GM21390 (cell line): ENCODE measurements around the gene PHLDB3.

Source experiments
- ATAC-seq: cut with Tn5 transposase; IDR thresholded peaks from one replicate; pipeline ENCODE4 v1.9.1; 2021; ENCODE audit not compliant: unreplicated experiment

The PHLDB3 gene

DNA sequence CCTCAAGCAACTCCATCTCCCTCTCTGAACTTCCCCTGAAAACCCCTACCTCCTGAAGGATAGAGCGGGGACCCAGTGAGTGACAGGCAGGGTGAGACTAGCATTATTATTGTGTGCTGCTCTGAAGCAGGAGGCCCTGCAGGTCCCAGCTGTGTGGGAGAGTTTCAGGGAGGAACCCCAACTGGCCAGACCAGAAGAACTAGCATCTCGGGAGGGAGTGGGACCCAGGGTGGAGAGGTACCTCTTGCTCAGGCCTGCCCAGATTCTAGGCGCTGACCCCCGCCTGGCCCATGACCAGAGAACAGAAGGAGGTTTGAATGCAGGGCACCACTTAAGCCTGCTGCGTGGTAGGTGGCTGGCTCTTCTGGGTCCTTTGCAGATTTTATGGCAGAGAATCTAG lies 33.5 kb downstream of the PHLDB3 start:
- no peak for ATAC-seq

DNA sequence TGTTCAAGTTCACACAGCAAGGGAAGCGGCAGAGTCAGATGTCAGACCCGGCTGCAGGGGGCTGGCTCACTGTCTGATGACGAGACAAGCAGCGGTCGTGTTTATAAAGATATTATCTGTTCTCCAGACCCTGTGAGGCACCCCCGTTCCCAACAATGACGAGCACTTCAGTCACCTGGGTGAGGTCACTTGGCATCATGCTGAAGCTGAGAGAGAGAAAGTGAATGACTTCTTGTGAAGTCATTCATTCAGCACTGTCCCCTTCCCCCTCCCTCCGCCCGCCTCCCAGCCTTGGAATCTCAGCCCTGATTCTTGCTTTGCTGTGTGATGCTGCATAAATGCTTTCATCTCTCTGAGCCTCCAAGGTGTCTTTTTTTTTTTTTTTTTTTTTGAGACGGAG lies 34.3 kb downstream of the PHLDB3 start:
- ATAC-seq = no peak

DNA sequence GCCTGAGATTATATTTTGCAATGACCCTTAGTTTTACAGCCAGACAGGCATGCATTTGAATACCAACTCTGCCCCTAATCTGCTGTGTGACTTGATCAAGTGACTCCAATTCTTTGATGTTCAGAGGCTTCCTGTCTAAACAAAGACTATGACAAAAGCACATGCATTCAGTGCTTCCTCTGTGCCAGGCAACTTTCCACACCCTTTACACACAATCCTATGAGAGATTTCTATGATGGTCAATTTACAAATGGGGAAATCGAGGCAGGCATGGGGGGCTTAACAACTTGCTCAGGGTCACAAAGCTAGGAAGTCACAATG lies 35.4 kb downstream of the PHLDB3 start:
- no peak for ATAC-seq

DNA sequence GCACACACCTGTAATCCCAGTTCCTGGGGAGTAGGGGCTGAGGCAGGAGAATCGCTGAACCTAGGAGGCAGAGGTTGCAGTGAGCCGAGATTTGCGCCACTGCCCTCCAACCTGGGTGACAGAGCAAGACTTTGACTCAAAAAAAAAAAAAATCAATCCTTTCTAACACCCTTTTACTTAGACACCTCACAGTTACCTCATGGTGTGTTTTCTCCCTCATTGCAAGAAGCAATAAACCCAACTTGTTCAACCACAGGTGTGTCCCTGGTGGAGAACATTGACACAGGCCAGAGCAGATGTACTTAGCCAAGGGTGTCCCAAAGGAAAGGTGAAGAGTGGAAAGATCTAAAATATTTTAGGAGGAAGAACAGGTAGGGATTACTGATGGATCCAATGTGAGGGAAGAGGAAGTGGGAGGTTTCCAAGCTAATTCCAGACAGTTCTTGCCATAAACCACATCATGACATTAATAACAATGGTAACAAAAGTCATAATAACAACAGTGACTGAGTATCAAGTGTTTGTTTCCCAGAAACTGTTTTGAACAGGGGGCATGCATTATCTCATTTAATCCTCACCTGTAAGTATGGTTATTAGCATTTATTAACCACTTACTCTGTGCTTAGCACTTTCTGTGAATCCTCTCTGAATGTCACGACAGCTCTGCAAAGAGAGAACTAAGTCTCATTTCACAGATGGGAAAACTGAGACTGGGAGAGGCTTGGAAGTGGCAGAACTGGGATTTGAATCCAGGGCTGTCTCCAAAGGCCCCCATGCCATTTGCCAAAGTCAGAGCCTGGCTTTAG lies 36.0 kb downstream of the PHLDB3 start:
- no peak for ATAC-seq

DNA sequence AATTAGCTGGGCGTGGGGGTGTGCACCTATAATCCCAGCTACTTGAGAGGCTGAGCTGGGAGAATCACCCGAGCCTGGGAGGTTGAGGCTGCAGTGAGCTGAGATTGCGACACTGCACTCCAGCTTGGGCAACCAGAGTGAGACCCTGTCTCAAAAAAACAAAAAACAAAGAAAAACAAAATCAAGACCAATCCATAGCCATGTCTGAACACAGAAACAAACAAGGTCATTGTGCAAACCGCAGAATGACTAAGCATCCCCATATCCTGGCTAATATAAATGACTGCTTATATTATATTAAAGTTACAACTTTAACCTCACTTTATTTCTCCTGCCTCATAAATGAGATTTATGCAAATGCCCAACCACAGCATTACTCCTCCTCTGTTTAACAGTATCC lies 36.8 kb downstream of the PHLDB3 start:
- ATAC-seq = no peak

DNA sequence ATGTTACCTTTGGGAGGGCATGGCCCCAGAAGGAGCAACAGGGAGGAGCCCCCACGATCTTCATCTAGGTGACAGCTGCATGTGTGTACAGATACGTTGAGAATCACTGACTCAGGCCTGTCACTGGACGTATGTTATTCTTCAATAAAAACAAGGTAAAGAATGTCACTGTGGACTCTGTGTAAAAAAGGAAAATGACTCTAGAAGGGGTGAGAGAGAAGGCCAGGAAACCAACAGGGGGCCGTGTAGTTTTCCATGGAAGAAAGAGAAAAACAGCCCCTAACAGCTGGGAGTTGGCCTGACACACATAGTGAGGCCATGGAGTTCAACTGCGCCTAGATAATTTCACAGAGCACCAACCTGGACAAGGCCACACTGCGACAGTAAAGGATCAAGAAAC lies 37.3 kb downstream of the PHLDB3 start:
- no peak for ATAC-seq

DNA sequence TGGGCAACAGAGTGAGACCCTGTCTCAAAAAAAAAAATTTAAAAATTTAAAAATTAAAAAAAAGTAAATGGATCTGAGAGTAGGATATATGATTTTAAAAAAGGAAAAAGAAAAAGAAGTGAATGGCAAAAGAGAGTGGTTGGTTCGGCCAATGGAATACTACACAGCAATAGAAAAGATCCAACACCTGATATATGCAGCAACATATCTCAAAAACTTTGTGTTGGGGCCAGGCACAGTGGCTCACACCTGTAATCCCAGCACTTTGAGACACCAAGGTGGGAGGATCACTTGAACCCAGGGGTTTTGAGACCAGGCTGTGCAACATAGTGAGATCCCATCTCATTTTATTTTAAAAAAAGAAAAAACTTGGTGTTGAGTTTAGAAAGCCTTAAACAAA lies 37.8 kb downstream of the PHLDB3 start:
- no peak for ATAC-seq

DNA sequence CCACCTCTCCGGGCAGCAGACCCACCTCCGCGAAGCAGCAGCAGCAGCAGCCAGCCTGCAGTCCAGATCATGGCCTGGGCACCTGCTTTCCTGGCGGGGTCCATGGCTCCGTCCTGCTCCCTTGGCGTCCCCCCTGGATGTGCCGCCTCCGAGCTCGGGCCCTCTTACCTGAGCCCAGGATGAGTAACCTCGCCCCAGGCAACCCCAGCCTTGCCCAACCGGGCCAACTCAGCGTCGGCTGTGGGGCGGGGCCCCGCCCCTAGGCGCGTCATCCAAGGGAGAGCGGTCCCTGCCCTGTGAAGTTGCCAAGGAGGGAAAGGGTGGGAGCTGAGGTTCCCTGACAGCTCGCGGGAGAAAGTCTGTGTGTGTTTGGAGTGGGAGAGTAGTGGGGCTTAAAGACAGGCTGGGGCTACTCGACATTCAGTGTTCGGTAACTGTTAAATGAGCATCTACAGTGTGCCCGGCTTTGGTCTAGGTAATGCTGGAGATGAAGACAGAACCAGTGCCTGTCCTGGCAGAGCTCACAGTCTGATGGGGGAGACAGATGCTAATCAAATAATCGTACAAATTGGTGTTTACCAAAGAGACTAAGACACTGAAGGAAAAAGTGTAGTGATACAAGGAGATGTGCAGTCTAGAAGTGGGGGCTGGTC lies 39.0 kb downstream of the PHLDB3 start, which contains the start of gene LYPD3:
Gene LYPD3, minus strand, starts transcription at position 141 of the 653 bp plus-strand sequence. Its CDS starts 37 bp downstream, at position 104.
- ATAC-seq = no peak

DNA sequence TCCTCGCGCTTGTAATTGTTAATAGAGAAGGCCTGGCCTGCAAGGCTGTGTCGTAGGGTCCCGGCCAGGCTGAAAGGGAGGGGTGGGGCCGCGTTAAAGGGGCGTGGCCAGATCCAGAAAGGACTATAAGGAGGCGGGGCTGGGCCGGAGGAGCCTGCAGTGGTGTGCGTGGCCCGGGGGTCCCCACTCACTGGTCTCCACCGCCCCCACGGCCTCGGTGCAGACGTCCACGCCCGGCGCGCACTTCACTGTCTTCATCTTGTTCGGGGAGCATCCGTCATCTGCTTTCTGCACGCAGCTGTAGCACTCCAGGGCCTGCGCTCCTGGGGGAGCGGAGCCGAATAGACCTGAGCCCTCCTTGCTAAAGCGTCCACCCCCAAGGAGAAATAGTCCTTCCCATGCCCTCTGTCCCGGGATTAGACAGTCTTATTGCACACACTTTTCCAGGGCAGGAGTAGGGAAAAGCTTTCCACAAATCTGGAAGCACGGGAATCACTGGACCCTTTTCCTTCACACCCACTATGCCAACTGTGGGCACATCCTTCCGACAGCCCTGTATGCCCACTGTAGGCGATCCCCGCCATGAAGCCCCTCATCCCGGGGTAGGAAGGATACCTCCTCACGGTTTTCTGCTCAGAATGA lies 40.3 kb downstream of the PHLDB3 start:
- peak; percentile 39 for ATAC-seq

DNA sequence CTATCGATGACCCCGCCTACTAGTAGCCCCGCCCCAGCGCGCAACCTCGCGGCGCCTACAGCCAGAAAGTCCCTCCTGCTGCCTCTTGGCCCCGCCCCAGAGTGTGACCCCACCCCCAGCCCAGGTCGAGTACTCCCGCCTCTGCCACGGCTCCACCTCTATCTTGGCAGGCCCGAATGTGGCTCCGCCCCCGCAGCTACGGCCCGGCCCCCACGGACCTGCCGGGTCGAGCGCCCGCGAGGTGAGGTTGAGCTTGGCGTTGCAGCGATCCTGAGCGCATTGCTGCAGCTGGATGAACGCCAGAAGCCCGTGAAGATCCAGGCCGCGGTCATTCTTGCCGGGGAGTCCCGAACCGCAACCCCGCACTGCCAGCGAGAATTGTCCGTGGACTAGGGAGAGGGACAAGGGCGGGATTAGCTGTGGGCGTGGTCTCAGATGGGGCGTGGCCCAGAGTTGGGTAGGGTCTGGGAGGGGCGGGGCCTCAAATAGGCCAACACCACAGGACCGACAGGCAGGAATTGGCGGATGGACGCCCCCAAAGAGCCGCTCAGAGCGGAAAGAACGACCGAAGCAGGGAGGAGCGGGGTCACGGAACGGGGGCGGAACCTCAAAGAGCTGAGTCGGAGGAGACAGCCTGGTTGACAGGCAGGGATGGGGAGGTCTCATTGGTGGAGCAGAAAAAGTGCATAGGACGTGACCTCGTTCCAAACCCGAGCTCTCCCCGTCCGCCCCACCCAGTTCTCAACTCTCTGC lies 41.0 kb downstream of the PHLDB3 start:
- peak; percentile 81 for ATAC-seq

DNA sequence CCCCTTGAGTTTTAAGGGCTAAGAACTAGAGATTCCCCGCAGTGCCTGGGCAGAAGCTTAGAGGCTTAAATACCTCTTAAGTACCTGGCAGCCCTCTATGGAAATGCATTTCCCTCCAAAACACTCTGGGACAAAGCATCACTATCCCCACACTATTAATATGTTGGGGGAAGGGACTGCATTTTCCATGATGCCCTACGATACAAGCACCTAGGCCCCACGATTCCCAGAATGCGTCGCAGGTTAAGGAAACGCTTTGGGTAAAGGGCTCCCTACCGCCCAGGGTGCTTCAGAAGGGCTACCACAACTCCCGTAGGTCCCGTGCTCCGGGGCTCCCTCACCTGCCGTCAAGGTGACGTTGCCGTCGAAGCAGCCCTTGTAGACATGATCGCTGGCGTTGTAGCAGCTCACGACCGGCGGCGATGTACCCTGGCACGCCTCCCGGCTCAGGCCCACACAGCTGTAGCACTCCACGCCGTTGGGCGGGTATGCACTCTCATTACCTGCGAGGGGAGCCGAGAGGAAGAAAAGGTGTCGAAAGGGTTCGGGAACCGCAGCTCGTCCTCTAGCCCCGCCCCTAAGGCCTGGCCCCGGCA lies 41.7 kb downstream of the PHLDB3 start:
- no peak for ATAC-seq

DNA sequence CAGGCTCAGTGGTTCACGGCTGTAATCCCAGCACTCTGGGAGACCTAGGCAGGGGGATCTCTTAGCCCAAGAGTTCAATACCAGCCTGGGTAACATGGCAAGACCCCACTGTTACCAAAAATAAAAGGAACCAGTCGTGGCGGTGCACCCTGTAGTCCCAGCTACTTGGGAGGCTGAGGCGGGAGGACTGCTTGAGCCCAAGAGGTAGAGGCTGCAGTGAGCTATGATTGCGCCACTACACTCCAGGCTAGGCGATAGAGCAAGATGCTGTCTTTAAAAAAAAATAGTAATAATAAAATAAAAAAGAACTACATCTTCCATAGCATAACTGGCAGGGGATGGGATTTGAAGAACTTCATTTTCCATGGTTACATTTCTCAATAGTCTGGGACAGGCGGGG lies 42.2 kb downstream of the PHLDB3 start:
- no peak for ATAC-seq

DNA sequence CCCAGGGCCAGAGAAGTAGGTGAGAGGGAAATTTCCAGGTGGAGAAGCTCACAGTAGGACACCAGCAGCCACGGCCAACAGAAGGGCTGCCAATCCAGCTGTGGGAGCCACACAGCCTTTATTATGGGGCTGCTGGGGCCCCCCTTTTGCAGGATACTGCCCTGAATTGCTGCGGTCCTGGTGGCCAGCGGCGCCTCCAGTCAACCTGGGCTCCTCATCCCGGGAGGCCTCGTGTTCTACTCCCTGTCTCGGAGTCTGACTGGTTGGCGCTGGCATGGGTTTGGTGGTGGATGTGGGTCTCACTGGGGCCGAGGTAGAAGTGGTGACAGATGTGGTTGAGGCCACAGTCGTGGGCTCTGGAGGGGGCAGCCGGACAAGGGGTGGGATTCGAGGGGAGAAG lies 43.2 kb downstream of the PHLDB3 start:
- ATAC-seq = no peak

DNA sequence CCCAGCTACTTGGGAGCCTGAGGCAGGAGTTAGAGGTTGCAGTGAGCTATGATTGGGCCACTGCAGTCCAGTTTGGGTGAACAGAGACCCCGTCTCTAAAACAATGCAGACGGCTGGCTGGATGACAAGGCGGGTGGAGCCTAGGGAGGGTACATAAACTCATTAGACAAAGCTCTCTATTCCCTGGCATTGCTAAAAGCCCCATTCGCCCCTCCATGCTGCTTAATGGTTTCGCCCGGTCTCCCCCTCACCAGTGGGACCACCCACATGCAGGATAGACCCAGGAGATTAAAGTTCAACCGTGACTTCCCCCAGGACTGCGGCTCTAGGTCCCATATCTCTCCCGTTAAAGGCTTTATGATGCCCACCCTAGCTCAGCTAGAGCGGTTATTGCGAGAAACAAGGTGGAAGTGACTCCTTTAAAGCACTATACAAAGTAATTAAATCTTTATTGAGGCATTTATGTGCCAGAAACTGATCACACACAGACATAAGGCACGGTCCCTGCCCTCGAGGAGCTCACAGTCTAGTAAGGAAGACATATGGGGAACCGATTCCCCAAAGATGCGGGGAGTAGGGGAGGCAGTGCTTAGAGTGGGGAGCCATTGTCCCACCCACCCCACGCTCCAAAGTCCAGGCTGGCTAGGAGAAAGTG lies 44.1 kb downstream of the PHLDB3 start:
- ATAC-seq = no peak

DNA sequence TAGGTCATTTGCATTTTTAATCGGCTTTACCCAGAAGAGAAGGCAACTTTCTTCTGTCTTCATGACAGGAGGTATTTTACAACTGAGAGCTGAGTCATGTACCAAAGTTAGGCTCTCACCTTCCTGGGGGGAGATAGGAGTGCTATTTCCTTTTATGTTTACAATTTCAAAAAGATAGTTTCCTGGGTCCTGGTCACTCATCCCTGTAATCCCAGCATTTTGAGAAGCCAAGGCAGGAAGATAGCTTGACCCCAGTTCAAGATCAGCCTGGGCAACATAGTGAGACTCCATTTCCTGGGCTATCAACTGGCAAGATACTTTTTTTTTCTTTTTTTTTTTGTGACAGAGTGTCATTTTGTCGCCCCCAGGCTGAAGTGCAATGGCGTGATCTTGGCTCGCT lies 46.7 kb downstream of the PHLDB3 start:
- no peak for ATAC-seq

DNA sequence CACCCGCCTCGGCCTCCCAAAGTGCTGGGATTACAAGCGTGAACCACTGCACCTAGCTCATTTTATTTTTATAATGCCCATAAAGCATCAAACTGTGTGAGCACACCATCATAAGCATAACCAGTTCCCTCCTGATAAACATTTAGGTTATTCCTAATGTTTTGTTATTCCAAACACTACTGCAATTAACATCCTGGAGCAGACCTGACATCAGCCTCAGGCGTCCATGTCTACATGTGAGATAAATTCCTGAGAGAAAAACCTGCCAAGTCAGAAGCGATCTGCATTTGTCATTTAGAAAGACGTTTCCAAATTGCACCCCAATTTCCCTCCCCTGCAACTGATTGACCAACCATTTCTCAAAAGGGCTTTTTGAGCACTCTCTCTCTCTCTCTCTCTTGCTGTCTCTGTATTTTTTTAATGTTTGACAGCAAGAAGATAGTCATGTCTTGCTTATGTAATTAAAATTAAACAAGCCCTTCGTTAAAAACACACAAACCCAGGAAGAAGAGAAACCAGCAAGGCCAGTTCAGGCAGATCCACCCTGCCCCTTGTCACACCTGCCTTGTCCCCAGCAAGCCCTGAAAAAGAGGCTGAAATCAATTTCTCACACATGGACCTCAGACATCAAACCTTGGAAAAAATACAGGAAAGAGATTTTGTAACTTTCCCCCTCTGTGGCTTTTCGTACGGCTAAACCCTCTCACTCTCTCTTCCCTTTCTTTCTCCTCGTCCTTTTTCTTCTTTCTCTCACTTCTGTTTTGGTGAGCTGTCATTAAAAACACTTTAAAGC lies 49.0 kb downstream of the PHLDB3 start:
- ATAC-seq = no peak

DNA sequence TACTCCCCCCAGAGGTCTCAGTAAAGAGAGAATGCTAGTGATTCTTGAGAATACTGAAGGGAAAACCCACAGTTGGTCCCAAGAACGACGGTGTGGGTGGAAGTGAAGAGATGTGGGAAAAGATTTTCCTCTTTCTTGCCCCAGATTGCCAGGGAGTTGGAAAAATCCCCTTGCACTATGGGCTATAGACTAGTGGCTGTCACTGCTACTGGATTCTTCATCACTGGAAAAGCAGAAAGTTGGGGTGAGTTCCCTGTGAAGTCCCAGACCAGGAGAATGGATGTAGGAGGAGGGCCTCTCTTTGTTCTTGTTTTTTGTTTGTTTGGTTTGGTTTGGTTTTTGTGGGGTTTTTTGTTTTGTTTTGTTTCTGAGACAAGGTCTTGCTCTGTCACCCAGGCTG lies 50.5 kb downstream of the PHLDB3 start:
- ATAC-seq = no peak

DNA sequence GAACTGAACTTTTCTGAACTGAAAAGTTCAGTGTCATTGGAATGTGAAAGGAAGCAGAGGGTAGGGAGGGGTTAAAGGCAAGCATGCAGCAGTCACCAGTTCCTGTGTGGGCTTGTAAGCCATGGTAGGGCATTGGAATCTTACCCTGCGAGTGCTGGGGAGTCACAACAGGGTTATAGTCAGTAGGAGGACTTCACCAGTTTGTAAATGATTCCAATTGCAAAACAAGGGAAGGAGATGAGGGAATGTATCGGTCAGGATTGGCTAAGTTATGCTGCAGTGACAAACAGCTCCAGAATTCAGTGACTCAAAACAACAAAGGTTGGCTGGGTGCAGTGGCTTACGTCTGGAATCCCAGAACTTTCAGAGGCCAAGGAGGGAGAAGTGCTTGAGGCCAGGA lies 52.0 kb downstream of the PHLDB3 start:
- no peak for ATAC-seq

DNA sequence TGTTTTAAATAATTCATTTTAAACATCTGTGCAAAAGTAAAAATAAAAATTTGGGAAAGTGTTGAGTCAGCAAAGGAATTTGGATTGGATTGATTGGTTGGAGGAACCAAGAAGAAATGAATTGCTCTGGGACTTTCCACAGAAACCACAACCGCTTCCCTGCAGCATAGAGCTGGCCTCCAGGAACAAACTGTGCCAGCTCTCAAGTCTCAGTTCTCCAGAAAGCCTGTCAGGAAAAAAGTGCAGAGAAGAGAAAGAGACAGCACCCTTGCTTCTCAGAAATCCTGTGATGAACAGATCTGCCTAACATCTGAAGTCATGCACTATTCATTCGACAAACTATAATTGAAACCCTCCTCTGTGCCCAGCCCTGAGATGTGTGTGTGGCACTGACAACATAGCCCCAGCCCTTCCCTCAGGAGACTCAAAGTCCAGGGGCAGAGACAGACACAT lies 54.0 kb downstream of the PHLDB3 start:
- no peak for ATAC-seq

DNA sequence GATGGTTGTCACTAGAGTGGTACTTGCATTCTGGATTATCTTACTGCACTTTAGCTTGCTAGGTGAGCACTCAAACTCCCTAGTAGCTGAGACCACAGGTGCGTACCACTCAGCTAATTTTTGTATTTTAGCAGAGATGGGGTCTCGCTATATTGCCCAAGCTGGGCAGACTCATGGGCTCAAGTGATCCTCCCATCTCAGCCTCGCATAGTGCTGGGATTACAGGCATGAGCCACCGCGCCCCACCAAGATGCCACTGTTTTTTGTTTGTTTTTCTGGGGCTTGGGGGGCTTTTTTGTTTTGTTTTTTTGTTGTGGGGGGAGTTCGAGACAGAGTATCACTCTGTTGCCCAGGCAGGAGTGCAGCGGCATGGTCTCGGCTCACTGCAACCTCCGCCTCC lies 56.9 kb downstream of the PHLDB3 start:
- ATAC-seq = no peak
